MM.1S (cell line): Measurements from ENCODE around the gene TIPIN.
A peak's percentile ranks its signal among the peaks of the same experiment; 100 is the strongest.

Experiments
- DNase-seq: peaks from one replicate; pipeline ENCODE4 v3.0.0-alpha.2; 2015
- H2AFZ ChIP-seq: fragments of 300-600 bp; sonication (generic); 2 replicates; pipeline ENCODE4 v1.6.0; 2016; ENCODE audit warnings: antibody characterized with exemption, low read length
- H3F3A ChIP-seq: fragments of 300-600 bp; sonication (generic); 2 replicates; pipeline ENCODE4 v1.6.1; 2016; ENCODE audit warnings: mild to moderate bottlenecking, antibody characterized with exemption, low read length, moderate library complexity, mixed read lengths; ENCODE audit not compliant: insufficient read depth
- H3K27ac ChIP-seq: fragments of 300-600 bp; sonication (generic); 2 replicates; pipeline ENCODE4 v1.5.1; 2016; ENCODE audit warnings: mild to moderate bottlenecking, low read length
- H3K27me3 ChIP-seq: fragments of 300-600 bp; sonication (generic); replicated peaks from 2 replicates; pipeline ENCODE4 v1.6.0; 2016; ENCODE audit warnings: low read length; ENCODE audit not compliant: insufficient read depth
- H3K36me3 ChIP-seq: fragments of 300-600 bp; sonication (generic); replicated peaks from 2 replicates; pipeline ENCODE4 v1.6.1; 2016; ENCODE audit warnings: mild to moderate bottlenecking, low read length, mixed read lengths; ENCODE audit not compliant: insufficient read depth
- H3K4me1 ChIP-seq: fragments of 300-600 bp; sonication (generic); 2 replicates; pipeline ENCODE4 v1.6.1; 2016; ENCODE audit warnings: low read length, mixed read lengths
- H3K4me2 ChIP-seq: fragments of 300-600 bp; sonication (generic); 2 replicates; pipeline ENCODE4 v1.6.0; 2016; ENCODE audit warnings: low read depth, low read length
- H3K4me3 ChIP-seq: fragments of 300-600 bp; sonication (generic); 2 replicates; pipeline ENCODE4 v1.5.1; 2016; ENCODE audit warnings: low read length, mixed read lengths
- H3K79me2 ChIP-seq: fragments of 300-600 bp; sonication (generic); 2 replicates; pipeline ENCODE4 v1.6.1; 2016; ENCODE audit warnings: mixed run types, low read length, mixed read lengths
- H3K9ac ChIP-seq: fragments of 300-600 bp; sonication (generic); 2 replicates; pipeline ENCODE4 v1.6.1; 2016; ENCODE audit warnings: low read length, mixed read lengths
- H3K9me2 ChIP-seq: fragments of 300-600 bp; sonication (generic); replicated peaks from 2 replicates; pipeline ENCODE4 v1.6.1; 2016; ENCODE audit warnings: mild to moderate bottlenecking, low read length, mixed read lengths; ENCODE audit not compliant: insufficient read depth
- H3K9me3 ChIP-seq: fragments of 300-600 bp; sonication (generic); replicated peaks from 2 replicates; pipeline ENCODE4 v1.6.1; 2016; ENCODE audit warnings: mild to moderate bottlenecking, low read length, mixed read lengths; ENCODE audit not compliant: insufficient read depth
- H4K20me1 ChIP-seq: fragments of 300-600 bp; sonication (generic); 2 replicates; pipeline ENCODE4 v1.6.1; 2016; ENCODE audit warnings: mild to moderate bottlenecking, low read length, moderate library complexity, mixed read lengths; ENCODE audit not compliant: insufficient read depth
- EZH2 ChIP-seq: fragments of 300-600 bp; sonication (generic); optimal IDR thresholded peaks from 2 replicates; pipeline ENCODE3; 2017; ENCODE audit warnings: low read depth, mild to moderate bottlenecking, antibody characterized with exemption, low read length, mixed read lengths
- EZH2phosphoT487 ChIP-seq: fragments of 300-600 bp; sonication (generic); IDR thresholded peaks from 2 replicates; pipeline ENCODE4 v1.6.1; 2018; ENCODE audit warnings: antibody characterized with exemption, low read length
- TF ChIP-seq, protein P1 (sequence below): fragments of 300-600 bp; sonication (generic); IDR thresholded peaks from 2 replicates; pipeline ENCODE4 v1.5.1; 2016; ENCODE audit warnings: antibody characterized with exemption, low read length, mixed read lengths

TIPIN gene, protein sequence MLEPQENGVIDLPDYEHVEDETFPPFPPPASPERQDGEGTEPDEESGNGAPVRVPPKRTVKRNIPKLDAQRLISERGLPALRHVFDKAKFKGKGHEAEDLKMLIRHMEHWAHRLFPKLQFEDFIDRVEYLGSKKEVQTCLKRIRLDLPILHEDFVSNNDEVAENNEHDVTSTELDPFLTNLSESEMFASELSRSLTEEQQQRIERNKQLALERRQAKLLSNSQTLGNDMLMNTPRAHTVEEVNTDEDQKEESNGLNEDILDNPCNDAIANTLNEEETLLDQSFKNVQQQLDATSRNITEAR

DNA sequence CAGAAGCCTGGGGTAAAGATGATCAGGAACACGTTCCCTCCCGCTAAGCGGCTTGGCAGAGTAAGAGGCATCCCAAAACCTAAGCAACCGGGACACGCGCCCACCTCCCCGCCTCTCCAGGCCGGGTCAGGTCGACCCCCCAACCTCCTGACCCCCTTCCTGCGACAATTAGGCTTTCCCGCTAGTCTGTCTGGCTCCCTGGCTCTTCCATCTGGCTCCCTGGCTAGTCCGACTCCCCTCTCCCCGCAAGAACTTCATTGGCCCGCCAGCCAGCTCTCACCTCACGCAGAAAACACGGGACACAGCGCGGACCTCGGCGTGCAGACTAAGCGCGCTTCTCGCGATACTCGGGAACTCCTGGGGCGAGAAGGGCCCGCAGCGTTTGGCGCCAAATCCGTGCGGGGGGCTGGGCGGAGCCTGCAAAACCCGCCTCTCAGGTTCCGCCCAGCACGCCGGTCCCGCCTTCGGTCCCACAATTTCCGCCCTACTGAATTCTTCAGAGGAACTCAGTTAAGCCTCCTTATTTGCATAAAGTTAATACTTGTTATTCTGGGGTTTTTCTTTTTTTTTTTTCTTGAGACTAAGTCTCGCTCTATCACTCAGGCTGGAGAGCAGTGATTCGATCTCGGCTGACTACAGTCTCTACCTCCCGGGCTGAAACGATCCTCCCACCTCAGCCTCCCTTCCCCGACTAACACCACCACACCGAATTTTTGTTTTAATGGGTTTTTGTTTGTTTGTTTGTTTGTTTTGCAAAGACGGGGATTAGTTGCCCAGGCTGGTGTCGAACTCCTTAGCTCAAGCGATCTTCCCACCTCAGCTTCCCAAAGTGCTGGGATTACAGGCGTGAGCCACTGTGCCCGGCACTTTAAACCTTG lies at the start of gene TIPIN:
Gene TIPIN, minus strand, starts transcription at position 327 of the 878 bp plus-strand sequence. CDS start 3,738 bp downstream, outside the sequence.
- TF ChIP-seq EZH2, result no peak
- TF ChIP-seq EZH2phosphoT487, result no peak
- TF ChIP-seq, protein P1, sequence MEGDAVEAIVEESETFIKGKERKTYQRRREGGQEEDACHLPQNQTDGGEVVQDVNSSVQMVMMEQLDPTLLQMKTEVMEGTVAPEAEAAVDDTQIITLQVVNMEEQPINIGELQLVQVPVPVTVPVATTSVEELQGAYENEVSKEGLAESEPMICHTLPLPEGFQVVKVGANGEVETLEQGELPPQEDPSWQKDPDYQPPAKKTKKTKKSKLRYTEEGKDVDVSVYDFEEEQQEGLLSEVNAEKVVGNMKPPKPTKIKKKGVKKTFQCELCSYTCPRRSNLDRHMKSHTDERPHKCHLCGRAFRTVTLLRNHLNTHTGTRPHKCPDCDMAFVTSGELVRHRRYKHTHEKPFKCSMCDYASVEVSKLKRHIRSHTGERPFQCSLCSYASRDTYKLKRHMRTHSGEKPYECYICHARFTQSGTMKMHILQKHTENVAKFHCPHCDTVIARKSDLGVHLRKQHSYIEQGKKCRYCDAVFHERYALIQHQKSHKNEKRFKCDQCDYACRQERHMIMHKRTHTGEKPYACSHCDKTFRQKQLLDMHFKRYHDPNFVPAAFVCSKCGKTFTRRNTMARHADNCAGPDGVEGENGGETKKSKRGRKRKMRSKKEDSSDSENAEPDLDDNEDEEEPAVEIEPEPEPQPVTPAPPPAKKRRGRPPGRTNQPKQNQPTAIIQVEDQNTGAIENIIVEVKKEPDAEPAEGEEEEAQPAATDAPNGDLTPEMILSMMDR, result no peak
- no peaks in the 10 kb centered on the region for H3K36me3 ChIP-seq

DNA sequence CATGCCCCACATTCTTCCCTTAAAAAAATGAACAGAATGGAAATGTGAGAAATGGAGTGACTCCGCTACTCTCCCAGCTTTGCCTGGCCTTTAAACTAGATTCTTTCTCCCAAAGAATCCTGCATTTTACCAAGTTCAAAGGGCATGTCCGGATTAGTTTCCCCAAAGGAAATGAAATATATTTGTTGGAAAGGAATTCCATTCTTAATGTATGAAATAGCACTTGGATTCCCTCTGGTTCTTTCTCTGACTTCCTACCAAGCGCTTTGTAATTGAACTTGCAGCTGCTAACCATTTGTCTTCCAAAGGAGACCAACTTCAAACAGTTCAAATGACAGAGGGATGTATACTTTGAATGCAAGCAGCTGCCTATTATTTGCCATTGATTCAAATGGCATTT lies 49.1 kb upstream of the TIPIN start:
- no peak overlapping the region for H2AFZ ChIP-seq

More for the DNA sequence above, at the start of gene TIPIN:
- no peaks in the 10 kb centered on the region for H3K27me3 ChIP-seq
- peak; percentile 97 for DNase-seq
- peak within 1 kb of the TSS; percentile 61; the same call in 1 of the 2 replicates for H3K27ac ChIP-seq
- H3K9me2 ChIP-seq, result no peaks in the 10 kb centered on the region
- peak within 1 kb of the TSS; percentile 82 for H3K4me2 ChIP-seq
- H2AFZ ChIP-seq, result peak within 1 kb of the TSS; percentile 86
- H3F3A ChIP-seq, result 0 out of 2 replicates have a peak, but pooled peaks cover 3% of the 10 kb centered on the region
- H3K4me3 ChIP-seq, result peak within 1 kb of the TSS; percentile 87
- H3K9ac ChIP-seq, result peak within 1 kb of the TSS; percentile 91
- H3K79me2 ChIP-seq, result peaks cover 26% of the 10 kb centered on the region
- H3K4me1 ChIP-seq, result no peaks in the 10 kb centered on the region
- H3K9me3 ChIP-seq, result no peaks in the 10 kb centered on the region
- no peaks in the 10 kb centered on the region for H4K20me1 ChIP-seq

DNA sequence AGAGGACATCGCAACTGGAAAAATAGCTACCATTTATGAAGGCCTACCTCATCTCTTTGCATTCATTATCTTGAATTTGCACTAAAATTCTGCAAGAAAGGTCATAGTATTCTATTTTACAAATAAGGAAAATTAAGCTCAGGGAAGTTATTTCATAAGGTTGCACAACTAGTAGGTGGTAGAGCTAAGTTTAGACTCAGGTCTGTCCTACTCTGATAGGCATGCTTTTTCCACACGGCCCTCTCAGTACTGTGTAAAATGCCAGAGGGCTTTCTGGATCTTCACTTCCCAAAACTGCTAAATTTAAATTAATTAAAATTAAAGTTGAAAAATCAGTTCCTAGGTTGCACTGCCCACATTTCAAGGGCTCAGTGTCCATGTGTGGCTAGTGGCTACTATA lies 48.5 kb upstream of the TIPIN start:
- H2AFZ ChIP-seq, result no peak overlapping the region
- H3K4me2 ChIP-seq, result no peak overlapping the region
- no peak overlapping the region for H3K9ac ChIP-seq
- TF ChIP-seq, protein P1, result no peak
- TF ChIP-seq EZH2 (no peak), EZH2phosphoT487 (no peak)
- DNase-seq, result no peak
- no peaks in the 10 kb centered on the region for H3K9me2 ChIP-seq
- H3K4me3 ChIP-seq, result no peak overlapping the region
- H3K36me3 ChIP-seq, result no peaks in the 10 kb centered on the region
- no peaks in the 10 kb centered on the region for H3K9me3 ChIP-seq
- peaks cover 14% of the 10 kb centered on the region; the same call in 1 of the 2 replicates for H4K20me1 ChIP-seq
- H3K27me3 ChIP-seq, result no peaks in the 10 kb centered on the region
- no peak overlapping the region for H3K27ac ChIP-seq
- peaks cover 100% of the 10 kb centered on the region for H3K79me2 ChIP-seq
- H3F3A ChIP-seq, result no peaks in the 10 kb centered on the region
- H3K4me1 ChIP-seq, result peaks cover 11% of the 10 kb centered on the region; the same call in 1 of the 2 replicates

More for the DNA sequence above, 49.1 kb upstream of the TIPIN start:
- Histone ChIP-seq H3K27me3 (no peaks in the 10 kb centered on the region), H3K27ac (no peak overlapping the region), H3F3A (no peaks in the 10 kb centered on the region), H3K36me3 (no peaks in the 10 kb centered on the region), H3K9ac (no peak overlapping the region), H3K79me2 (peaks cover 100% of the 10 kb centered on the region), H3K4me2 (no peak overlapping the region), H4K20me1 (peaks cover 14% of the 10 kb centered on the region; the same call in 1 of the 2 replicates), H3K4me1 (peaks cover 17% of the 10 kb centered on the region; the same call in 1 of the 2 replicates), H3K9me2 (no peaks in the 10 kb centered on the region), H3K4me3 (no peak overlapping the region), H3K9me3 (no peaks in the 10 kb centered on the region)
- no peak for DNase-seq
- no peak for TF ChIP-seq EZH2
- TF ChIP-seq, protein P1, result no peak
- no peak for TF ChIP-seq EZH2phosphoT487
